GM12875 (cell line): Measurements from ENCODE around the gene PEAK1.

ENCODE experiments used
- H3K4me3 ChIP-seq: one replicate; pipeline ENCODE4 v1.5.1; 2011; ENCODE audit warnings: low read depth, low read length, control low read depth
- CTCF ChIP-seq: IDR thresholded peaks from 2 replicates; pipeline ENCODE4 v1.5.1; 2011; ENCODE audit warnings: low read depth, mild to moderate bottlenecking, control low read depth, inconsistent platforms, low read length, moderate library complexity, borderline replicate concordance; ENCODE audit not compliant: insufficient read depth

The PEAK1 gene

GRCh38 chr15:77416148-77416455 is 3.8 kb downstream of the PEAK1 start:
- no peak for TF ChIP-seq CTCF
- no peak overlapping the region for H3K4me3 ChIP-seq

GRCh38 chr15:77415450-77416147 is 4.3 kb downstream of the PEAK1 start:
- H3K4me3 ChIP-seq: no peak overlapping the region
- TF ChIP-seq CTCF: no peak

GRCh38 chr15:77414789-77415442 is 5.0 kb downstream of the PEAK1 start:
- no peak overlapping the region for H3K4me3 ChIP-seq
- no peak for TF ChIP-seq CTCF

- no peak for TF ChIP-seq CTCF
- no peak overlapping the region for H3K4me3 ChIP-seq
These were observed 6.1 kb downstream of the PEAK1 start for GRCh38 chr15:77413699-77414349.

- no peak overlapping the region for H3K4me3 ChIP-seq
- TF ChIP-seq CTCF: no peak
These were observed 6.8 kb downstream of the PEAK1 start for GRCh38 chr15:77412972-77413698.

- H3K4me3 ChIP-seq: no peak overlapping the region
- TF ChIP-seq CTCF: no peak
These were observed 8.3 kb downstream of the PEAK1 start for GRCh38 chr15:77411619-77411976.
